Mucosa of descending colon (tissue), 3 donors: ENCODE measurements around the gene VMP1. TPM values are rescaled to one million over a fixed set of nuclear protein-coding genes. Genes with fewer than 3 reads are reported as not detected.
A peak's percentile ranks its signal among the peaks of the same experiment; 100 is the strongest.
"Not testable (repeated sequence)": the region's sequence is repeated elsewhere in the genome, so short reads cannot be mapped to it uniquely, and the experiment has no call there.

Experiments
- ATAC-seq: fragments of 200-7000 bp; cut with Tn5 transposase; one replicate; pipeline ENCODE4 v1.9.1; 2020; ENCODE audit warnings: mild to moderate bottlenecking, moderate library complexity
- DNase-seq, 3 donors: peaks; one replicate each; pipeline ENCODE4 v3.0.0-alpha.2; 2020
- H3K36me3 ChIP-seq: fragments of 200-600 bp; one replicate; pipeline ENCODE4 v1.8.0; 2021; ENCODE audit warnings: low read depth, mild to moderate bottlenecking
- H3K4me1 ChIP-seq: fragments of 200-600 bp; one replicate; pipeline ENCODE4 v1.8.0; 2021; ENCODE audit warnings: low read depth, mild to moderate bottlenecking
- H3K4me3 ChIP-seq: fragments of 200-600 bp; one replicate; pipeline ENCODE4 v1.8.0; 2021; ENCODE audit warnings: mild to moderate bottlenecking
- H3K9me3 ChIP-seq: fragments of 200-600 bp; one replicate; pipeline ENCODE4 v1.8.0; 2021; ENCODE audit warnings: mild to moderate bottlenecking
- CTCF ChIP-seq: fragments of 200-600 bp; IDR thresholded peaks from one replicate; pipeline ENCODE4 v1.8.0; 2022; ENCODE audit warnings: antibody characterized with exemption, mild to moderate bottlenecking
- intact Hi-C, 2 donors: fragments of 100-400 bp; cut with DNase I in 1 of 2; cut with micrococcal nuclease in 1 of 2; formaldehyde crosslinking; loops; one replicate each; pipeline versions ENCODE4 v1.11.0 to v1.11.1; 2022; cut with DNase I, micrococcal nuclease
- total RNA-seq, 3 donors: library from RNA; stranded (reverse); fragmentation: NEBNext Ultra II Directional in 2 of 3; extraction: Animal tissue kit (Norgen Biotek cat#: 25700) in 2 of 3; gene quantifications; one replicate each; pipeline versions ENCODE4 v1.2.1 to v1.2.4, GENCODE V29; 2021 to 2023
- donor health status: DM: no; HTN: no; CAD: no; lungs with moderate emphysema.
- donor health status: DM: no; HTN: no; CAD: no.
- donor health status: DM: no; HTN: yes; CAD: no.

Gene VMP1
- total RNA-seq, 3 donors from 2014 or later, result 257 to 361 (median 266) TPM

DNA sequence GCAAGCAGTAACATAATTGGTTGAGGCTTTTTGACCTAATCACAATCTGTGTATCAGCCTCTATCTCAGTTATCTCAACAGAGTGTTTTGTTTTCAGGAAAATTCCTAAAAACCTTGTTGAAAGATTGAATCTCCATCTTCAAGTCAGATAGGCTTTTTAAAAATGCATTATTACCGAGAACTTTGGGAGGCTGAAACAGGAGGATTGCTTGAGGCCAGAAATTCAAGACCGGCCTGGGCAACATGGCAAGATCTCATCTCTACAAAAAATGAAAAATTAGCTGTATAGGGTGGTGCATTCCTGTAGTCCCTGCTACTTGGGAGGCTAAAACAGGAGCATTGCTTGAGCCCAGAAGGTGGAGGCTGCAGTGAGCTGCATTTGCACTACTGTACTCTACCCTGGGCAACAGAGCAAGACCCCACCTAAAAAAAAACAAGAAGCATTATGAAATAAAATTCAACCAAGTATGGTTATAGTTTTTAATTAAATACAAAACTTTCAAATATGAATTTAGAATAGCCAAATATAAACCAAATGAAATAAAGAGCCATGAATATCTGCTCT, 68.4 kb downstream of the VMP1 start:
- TF ChIP-seq CTCF, result no peak
- H3K36me3 ChIP-seq, result no peaks in the 10 kb centered on the region
- DNase-seq (no peak), ATAC-seq (no peak)
- no peaks in the 10 kb centered on the region for H3K9me3 ChIP-seq
- intact Hi-C loops, result no loop called here
- no peaks in the 10 kb centered on the region for H3K4me1 ChIP-seq
- H3K4me3 ChIP-seq, result no peak overlapping the region

GRCh38 chr17:59776577-59776976, 69.1 kb downstream of the VMP1 start:
- Histone ChIP-seq H3K36me3 (no peaks in the 10 kb centered on the region), H3K4me1 (no peaks in the 10 kb centered on the region), H3K4me3 (no peak overlapping the region), H3K9me3 (no peaks in the 10 kb centered on the region)
- DNase-seq (no peak), ATAC-seq (no peak)
- TF ChIP-seq CTCF, result no peak
- intact Hi-C loops, result no loop called here

- Histone ChIP-seq H3K4me1 (no peaks in the 10 kb centered on the region), H3K4me3 (no peak overlapping the region), H3K36me3 (no peaks in the 10 kb centered on the region), H3K9me3 (no peaks in the 10 kb centered on the region)
- ATAC-seq (no peak), DNase-seq (no peak)
- intact Hi-C loops, result no loop called here
- TF ChIP-seq CTCF, result no peak
These were observed 69.6 kb downstream of the VMP1 start for GRCh38 chr17:59777033-59777432.

DNA sequence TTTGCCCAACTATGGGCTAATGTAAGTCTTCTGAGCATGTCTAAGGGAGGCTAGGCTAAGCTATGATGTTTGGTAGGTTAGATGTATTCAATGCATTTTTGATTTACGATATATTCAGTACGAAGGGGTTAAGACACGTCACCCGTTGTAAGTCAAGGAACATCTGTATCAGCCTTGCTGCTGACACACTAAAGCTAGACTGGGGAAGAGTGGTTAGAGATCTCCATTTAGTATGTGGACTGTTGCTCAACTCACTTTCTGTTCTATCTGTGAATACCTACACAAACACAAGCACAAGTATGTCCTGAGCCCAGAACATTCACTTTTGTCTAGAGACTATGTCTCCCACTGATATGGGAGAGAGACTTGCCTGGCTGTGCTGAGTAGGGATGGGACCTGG, 71.5 kb downstream of the VMP1 start:
- DNase-seq (no peak), ATAC-seq (peak; percentile 19)
- Histone ChIP-seq H3K36me3 (no peaks in the 10 kb centered on the region), H3K4me1 (no peaks in the 10 kb centered on the region), H3K9me3 (no peaks in the 10 kb centered on the region), H3K4me3 (no peak overlapping the region)
- TF ChIP-seq CTCF, result no peak
- intact Hi-C loops, result no loop called here

DNA sequence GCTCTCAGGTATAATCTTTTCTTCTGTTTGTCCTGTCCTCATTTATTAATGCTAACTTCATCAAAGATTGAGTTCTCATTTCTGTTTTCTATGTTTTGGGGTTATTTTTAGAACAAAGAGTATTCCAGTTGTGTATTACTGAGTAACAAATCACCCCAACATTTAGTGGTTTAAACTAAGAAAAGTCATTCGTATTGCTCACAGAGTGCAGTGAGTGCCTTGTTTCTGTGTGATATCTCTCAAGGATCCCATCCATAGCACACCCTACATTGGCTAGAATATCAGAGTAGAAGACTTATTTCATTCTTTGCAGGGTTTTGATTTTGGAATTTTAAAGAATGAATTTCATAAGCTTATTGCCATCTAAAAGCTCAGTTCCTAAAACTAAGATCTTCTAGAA, 72.1 kb downstream of the VMP1 start:
- Histone ChIP-seq H3K4me3 (no peak overlapping the region), H3K9me3 (no peaks in the 10 kb centered on the region), H3K36me3 (no peaks in the 10 kb centered on the region), H3K4me1 (no peaks in the 10 kb centered on the region)
- no peak for ATAC-seq
- intact Hi-C loops, result no loop called here
- TF ChIP-seq CTCF, result no peak
- no peak for DNase-seq

GRCh38 chr17:59780548-59780947, 73.1 kb downstream of the VMP1 start:
- H3K36me3 ChIP-seq, result not testable (repeated sequence)
- intact Hi-C loops, result loop anchor here in 1 of 2 donors (10.0 kb wide), 1 partner anchor 54 kb away; no protein-coding TSS in a partner anchor

More at GRCh38 chr17:59780548-59780947, 73.1 kb downstream of the VMP1 start:
- not testable (repeated sequence) for H3K9me3 ChIP-seq, ATAC-seq, H3K4me1 ChIP-seq, H3K4me3 ChIP-seq, DNase-seq
